GM21717 (cell line): ENCODE data around the gene ANXA11.
"Not testable (repeated sequence)": the region's sequence is repeated elsewhere in the genome, so short reads cannot be mapped to it uniquely, and the experiment has no call there.

Source experiments
- ATAC-seq: cut with Tn5 transposase; IDR thresholded peaks from one replicate; pipeline ENCODE4 v1.9.1; 2021; ENCODE audit warnings: mild to moderate bottlenecking, moderate library complexity; ENCODE audit not compliant: unreplicated experiment

ANXA11 gene

DNA sequence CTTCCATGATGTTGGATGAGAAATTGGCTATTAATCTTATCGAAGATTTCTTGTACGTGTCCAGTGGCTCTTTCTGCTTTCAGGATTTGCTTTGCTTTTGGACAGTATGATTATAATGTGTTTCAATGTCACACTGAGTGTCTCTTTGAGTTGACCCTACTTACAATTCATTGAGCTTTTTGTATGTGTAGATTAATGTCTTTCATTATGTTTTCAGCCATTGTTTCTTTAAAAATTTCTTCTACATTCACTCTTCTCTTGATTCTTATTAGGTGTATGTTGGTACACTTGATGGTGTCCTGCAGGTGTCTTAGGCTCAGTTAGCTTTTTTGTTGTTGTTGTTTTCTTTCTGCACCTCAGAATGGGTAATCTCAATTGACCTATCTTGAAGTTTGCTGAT, 56.2 kb downstream of the ANXA11 start:
- ATAC-seq = no peak

DNA sequence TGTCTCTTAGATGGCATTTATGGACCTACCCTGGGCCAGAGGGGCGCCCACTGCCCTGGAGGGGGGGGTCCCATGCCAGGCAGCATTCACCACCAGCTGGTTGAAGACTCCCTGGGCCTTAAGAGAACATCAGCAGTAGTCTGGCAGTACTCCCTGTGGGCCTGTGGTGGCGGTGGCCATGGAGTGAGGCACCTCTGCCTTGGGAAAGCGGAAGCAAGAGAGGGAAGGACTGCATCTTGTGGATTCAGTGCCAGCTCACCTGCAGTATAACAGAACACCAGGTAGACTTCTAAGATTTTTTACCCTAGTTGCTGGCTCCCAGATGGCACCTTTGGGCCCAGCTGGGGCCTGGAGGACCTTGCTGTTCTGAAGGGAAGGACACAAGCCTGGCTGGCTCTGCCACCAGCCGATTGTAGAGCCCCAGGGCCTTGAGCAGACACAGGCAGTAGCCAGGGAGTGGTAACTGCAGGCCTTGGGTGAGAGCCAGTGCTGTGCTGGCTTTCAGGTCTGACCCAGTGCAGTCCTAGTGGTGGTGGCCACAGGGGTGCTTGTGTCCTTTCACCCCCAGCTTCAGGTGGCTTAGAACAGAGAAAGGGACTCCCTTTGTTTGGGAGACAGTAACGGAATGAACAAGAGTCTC, 57.1 kb downstream of the ANXA11 start:
- no peak for ATAC-seq

DNA sequence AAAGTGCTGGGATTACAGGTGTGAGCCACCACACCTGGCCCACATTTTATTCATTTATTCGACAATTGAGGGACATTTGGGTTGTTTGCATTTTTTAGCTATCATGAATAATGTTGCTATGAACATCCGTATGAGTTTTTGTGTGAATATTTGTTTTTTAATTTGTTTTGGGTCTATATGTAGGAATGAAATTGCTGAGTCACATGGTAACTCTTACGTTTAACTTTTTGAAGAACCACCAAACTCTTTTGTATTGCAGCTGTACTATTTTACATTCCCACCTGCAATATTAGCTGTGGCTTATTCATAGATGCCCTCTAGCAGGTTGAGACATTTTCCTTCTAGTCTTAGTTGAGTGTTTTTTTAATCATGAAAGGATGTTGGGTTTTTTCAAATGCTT, 58.4 kb downstream of the ANXA11 start:
- no peak for ATAC-seq

DNA sequence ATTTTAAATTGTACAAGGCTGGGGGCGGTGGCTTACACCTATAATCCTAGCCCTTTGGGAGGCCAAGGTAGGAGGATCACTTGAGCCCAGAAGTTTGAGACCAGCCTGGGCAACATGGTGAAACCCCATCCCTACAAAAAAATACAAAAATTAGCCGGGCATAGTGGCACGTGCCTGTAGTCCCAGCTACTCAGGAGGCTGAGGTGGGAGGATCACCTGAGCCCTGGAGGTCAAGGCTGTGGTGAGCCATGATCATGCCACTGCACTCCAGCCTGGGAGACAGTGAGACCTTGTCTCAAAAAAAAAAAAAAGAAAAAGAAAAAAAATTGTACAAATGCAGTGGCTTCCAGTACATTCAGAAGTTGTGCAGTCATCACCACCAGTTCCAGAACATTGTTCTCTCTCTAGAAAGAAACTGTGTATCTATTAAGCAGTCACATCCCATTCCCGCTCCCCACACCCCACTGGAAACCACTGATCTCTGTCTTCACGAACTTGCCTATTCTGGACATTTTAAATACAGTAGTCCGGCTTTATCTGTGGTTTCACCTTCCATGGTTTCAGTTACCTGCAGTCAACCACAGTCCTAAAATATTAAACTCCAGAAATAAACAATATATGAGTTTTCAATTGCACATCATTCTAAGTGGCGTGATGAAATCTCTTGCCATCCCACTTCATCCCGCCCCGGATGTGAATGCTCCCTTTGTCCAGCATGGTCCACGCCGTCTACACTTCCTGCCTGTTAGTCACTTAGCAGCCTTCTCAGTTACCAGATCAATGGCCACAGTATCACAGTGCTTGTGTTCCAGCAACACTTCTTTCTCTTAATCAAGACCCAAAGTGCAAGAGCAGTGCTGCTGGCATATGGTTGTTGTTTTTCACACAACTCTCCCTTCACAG, 59.7 kb downstream of the ANXA11 start:
- ATAC-seq = not testable (repeated sequence)

DNA sequence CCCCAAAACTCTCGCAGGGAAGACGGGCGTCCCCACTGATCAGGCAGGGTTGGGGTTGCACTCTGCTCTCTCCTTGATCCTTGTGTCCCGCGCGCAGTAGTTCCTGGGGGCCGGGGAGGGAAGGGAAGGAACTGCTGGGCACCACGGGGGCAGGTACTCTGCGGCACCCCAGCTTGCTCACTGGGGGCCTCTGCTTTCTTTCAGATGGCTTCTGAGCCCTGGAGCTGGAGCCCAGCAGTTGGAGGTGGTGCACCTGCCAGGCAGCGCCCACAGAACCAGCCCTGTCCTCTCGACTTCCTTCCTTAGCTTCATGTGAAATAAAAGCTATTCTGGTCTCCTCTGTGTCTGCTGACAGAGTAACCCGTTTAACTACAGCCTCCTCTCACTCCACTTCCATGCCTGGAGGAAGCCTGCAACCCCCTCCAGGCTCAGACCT, 60.6 kb downstream of the ANXA11 start:
- ATAC-seq = peak; percentile 33

DNA sequence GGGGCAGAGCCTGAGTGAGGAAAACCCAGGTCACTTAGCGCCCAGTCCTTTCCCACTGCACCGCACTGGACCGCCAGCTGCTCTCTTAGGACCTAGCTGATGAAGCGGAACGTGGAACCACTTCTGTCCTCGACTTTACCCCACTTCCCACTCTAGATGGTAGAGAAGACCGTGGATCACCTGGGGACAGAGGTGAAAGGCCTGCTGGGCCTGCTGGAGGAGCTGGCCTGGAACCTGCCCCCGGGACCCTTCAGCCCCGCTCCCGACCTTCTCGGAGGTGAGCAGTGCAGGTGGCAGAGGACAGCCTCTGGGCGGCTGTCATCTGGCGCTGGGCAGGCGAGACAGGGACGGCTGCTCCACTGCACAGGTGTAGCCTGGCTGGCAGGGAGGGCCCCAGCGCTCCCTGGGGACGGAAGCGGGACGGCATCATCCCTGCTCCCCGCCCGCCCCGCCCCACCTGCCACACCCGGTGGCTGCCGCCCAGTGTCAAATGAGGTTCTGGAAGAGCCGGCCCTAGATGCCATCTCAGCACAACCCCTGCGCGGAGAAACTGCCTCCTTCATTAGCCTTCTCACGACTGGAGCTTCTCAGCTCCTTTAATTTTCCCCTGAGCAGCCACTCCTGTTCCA, 61.2 kb downstream of the ANXA11 start:
- ATAC-seq = peak; percentile 60

DNA sequence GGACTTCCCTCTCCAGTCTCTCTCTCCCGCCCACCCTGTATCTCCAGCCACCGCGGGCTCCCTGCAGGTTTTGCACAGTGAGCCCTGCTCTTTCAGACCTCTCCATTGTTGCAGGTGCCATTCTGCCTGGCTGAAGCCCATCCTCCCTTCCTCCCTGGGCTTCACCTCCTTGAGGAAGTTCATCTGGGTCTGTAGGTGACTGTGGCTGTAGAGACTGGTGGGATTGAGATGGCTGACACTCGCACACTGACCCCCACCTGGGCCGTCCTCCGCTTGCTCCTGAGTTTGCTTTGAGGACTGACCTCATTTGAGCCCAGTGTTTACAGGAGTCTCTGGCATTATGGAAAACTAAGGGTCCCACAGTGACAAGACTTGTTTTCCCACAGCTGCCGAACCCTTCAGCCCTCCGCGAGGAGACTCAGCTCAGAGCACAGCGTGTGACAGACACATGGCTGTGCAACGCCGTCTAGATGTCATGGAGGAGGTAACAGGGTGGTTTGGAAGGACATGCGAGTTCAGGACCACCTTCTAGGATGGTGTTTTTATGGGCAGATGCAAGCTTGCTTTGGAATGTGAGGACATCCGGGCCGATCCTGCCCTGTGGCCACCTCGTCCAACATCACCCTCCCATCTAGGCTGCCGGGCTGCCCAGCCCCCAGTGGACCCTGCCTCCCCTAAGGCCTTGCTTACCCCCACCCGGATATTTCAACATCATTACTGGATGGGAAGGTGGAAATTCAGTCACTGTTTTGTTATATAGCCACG, 63.5 kb downstream of the ANXA11 start:
- no peak for ATAC-seq

DNA sequence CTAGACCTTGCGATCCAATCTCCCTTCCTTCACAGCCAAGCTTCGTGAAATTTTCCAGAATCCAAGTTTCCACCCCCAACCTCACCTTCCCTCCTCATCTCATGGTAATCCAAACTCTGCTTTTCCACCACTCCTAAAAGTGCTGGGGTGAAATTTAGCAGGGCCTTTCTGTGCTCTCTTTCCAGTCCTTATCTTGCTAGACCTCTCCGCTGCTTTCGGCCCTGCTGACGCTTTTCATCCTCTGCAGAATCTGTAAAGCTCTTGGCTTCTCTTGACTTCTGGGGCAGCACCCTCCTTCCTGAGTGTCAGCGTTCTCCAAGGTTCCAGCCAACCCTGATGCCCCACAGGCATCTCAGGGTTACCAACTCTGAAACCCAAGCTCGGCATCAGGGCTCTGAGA, 65.1 kb downstream of the ANXA11 start:
- ATAC-seq = no peak

DNA sequence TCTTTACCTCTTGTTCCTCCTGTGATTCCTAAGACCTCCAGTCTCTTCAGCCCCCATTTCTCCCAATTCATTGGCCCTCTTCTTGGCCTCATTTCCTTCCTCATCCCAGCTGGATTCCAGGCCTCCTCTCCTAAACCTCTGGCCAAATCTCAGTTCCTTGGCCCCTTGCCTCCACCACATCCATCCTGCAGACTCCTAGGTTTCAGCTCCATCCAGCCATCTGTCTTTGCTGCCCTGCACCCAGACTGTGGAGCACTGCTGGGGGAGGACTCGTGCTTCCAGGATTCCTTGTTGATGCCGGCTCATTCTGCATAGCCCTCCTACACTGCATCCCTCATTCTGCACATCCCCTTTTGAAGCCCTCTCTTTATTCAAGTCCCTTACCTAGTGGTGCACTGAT, 66.1 kb downstream of the ANXA11 start:
- ATAC-seq = no peak

DNA sequence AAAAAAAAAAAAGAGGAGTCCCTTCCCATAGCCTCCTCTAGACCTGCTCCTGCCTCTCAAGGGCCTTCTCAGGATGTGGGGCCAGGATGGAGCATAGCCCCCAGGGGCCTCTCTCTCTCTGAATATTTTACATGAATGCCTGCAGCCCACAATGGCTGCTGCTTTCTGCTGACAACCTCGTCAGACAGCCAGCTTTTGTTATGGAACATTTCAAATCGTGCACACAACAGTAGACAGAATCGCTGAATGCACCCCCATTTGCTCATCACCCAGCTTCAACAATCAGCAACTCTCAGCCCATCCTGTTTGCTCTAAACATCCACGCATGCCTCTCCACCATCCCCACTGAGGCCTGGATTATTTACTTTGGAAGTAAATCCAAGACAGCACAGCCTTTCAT, 67.4 kb downstream of the ANXA11 start:
- ATAC-seq = no peak

DNA sequence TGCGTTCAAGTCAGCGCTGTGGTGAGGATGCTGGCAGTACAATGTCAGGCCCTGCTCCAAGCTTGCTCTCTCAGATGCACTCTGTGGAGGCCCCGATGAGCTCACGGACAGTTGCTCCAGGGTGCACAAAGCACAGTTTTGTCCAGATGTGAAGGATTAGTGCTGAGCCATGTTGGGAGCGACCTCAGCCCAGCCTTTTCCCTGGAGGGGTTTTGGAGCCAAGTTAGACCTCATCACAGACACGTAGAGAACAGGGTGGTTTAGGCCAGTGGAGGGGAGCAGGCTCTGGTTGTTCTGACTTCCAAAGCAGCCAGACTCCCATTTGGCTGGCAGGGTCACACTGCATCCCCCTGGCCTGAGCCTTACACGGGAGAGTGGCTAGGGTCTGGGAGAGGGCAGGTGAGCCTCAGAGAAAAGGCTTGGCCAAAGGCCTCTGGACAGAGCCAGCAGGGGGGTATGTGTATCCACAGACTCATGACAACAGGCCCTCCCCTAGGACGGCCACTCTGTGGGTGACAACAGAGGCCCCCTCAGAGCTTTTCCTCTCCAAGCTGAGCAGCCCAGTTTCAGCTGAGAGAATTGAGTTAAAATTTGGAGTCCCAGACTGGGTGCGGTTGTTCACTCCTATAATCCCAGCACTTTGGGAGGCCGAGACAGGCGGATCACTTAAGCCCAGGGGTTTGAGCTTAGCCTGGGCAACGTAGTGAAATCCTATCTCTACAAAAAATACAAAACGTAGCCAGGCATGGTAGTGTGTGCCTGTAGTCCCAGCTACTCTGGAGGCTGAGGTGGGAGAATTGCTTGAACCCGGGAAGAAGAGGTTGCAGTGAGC, 68.1 kb downstream of the ANXA11 start:
- ATAC-seq = no peak

DNA sequence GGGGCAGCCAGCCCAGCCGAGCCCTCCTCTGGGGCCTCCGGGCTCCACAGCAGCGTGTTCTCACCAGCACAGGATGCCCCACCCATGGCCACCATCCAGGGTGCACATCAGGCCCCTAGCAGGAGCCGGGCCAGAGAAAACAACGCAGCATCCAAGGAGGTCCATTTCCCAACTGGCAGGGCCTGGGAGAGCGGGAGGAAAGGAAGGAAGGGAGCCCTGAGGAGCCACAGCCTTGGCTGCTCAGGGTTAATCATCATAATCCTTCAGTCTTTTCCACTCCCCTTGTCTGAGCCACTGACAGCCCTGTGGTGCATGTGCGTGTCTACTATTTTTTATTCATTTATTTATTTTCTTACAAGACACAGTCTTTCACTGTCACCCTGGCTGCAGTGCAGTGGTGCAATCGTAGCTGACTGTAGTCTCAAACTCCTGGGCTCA, 69.2 kb downstream of the ANXA11 start:
- ATAC-seq = no peak

DNA sequence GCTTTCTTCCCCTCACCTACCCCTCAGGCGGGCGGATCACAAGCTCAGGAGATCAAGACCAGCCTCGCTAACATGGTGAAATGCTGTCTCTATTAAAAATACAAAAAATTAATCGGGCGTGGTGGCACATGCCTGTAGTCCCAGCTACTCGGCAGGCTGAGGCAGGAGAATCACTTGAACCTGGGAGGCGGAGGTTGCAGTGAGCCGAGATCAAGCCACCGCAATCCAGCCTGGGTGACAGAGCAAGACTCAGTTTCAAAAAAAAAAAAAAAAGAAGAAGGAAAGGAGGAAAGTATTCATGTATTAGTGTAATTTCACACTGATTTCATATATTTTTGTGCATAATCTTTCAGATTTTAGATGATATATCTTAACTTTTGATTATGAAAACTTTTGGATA, 71.7 kb downstream of the ANXA11 start:
- ATAC-seq = not testable (repeated sequence)

DNA sequence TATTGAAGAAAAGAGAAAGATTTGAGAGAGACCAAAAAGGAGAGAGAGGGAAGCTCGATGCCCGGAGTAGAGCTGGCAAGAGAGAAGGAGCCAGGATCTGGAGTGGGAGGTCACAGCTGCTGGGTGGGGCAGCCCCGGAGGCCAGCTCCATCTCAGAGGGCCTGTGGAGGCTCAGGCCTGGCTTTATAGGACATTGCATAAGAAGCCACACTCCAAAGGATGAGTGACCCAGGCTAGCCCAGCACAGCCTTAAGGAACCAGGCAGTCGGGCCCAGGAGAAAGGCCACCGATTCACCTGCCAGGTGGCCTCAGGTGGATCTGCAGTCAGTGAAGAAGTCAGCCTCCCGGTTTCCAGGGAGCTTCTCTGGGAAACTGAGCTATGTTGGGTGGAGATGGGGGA, 72.1 kb downstream of the ANXA11 start:
- ATAC-seq = no peak

DNA sequence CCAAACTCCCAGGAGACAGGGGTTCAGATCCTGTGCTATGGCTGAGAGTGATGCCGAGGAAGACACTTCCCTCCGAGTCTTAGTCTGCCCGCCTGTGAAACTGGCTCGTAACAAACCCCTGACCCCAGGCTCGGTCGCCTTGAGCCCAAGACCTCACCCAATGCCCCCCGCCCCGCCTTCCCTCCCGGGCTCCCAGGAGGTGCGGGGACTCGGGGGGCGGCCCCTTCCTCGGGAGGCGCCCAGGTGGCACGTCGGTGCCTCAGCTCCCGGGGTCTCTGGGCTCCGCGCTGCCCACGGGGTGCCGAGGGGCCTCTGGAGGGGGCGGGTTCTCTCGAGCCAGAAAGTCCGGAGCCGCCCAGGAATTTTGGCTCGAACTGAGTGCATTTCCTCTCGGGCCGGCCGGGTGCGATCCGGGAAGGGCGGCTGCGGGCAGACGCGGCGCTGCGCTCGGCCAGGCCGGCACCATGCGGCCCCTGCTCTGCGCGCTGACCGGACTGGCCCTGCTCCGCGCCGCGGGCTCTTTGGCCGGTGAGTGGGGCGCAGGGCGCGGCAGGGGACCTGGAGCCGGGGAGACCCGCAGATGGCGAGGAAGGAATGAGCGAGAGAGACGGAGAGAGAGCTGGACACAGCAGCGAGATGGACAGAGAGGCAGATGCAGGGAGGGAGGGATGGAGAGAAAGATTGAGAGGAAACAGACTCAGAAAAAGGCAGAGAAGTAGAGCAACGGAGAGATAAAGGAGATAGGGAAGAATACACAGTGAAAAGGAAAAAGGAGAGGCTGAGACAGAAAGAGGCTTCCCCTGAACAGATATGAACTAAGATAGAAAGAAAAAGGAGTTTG, 72.8 kb downstream of the ANXA11 start, which contains the start of gene PLAC9:
PLAC9 (plus strand) TSS at position 432 of the 841 bp plus-strand sequence; CDS start at position 465, 33 bp downstream.
- ATAC-seq = no peak

DNA sequence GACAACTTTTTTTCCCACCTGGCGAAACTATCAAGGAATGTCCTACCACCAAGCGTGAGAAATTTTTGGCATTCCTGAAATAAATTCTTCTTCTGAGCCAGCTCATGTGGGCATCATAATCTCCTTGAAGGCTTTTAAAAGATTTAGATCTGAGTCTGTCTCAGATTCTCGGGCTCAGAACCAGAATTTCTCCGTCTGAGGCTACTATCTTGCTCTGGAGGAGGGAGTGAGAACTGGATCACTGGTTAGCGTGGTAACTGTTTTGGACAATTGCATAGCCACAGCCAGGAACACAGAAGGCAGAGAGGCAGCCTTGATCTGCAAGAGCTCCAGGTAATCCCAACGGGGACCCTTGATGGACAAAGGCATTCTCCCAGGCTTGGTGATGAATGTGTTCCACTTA, 73.8 kb downstream of the ANXA11 start:
- ATAC-seq = no peak

DNA sequence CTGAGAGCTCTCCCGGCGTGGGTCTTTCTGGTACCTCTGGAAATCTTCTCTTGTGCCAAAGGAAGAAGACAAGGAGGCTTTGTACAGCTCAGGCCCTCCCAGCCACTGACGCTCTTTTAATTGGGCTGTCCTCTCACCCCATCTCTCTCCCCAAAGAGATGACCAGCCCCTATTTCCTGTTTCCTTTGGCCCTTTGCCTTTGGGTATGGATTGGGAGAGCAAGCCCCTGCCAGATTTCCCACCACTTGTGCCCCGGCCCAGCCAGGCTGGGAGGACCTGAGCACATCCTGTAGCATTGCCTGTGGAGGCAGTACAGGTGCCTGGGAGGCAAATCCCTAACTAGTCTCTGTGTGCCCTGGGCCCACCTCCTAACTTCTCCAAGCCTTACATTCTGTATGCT, 78.5 kb downstream of the ANXA11 start:
- ATAC-seq = no peak

DNA sequence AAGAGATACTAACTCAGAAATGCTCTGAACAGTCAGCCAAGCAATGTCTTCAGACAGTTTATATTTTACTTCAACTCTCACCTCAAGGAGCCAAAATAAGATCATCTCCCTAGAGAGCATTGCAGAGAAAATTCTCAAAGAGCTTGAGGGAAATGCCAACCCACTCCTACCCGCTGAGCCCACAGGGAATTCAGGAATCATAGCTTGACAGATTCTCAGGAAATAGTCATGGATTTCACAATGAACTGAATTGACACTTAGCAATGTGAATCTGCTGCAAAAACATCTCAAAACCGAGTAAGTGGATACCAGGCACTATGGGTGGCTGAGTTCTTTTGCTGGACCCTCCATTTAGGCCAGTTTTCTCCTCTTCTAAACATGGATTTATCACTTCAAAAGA, 82.6 kb downstream of the ANXA11 start:
- no peak for ATAC-seq

DNA sequence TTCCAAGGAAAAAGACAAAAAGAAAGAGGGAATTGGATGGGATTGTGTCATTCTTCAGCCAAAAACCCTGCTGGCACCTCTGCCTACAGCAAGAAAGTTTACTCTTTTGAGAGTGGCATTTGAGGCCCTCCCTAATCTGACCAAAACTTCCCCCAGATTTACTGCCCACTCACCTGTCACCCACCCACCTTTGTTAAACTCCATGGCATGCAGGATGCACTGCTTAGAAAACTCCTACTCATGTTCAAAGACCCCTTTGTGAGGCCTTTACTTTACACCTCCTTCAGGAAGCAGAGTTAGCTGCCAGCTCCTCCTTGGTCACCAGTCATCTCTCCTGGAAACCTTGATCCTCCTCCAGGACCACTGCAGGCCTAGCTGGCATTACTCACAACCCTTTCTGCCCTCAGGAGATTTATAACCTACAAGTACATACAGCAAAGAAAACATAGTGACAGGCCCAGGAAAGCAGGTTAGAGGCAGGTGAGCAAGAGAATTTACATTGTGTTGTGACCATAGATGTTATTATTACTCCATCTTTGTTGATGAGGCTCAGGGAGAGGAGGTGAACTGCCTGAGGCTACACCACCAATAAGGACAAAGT, 83.1 kb downstream of the ANXA11 start:
- no peak for ATAC-seq
